Measurements from ENCODE around the gene RETREG3.

RETREG3 gene

GRCh38 chr17:42579794-42580551 lies 29.2 kb downstream of the RETREG3 start:
- Histone ChIP-seq H3K9me3 (ENCODE audit: control insufficient read depth, insufficient read depth, low read length) (no peaks in the 10 kb centered on the region), H3K4me3 (ENCODE audit: low read depth, low read length) (no peak overlapping the region), H3K27me3 (ENCODE audit: control insufficient read depth, insufficient read depth, low read length) (no peaks in the 10 kb centered on the region), H3K4me1 (ENCODE audit: control insufficient read depth, insufficient read depth, low read length) (peaks cover 2% of the 10 kb centered on the region), H3K9ac (ENCODE audit: low read depth, low read length) (no peak overlapping the region), H3K36me3 (ENCODE audit: control insufficient read depth, insufficient read depth, low read length) (peaks cover 36% of the 10 kb centered on the region)

GRCh38 chr17:42578282-42578869 lies 30.8 kb downstream of the RETREG3 start:
- Histone ChIP-seq H3K4me3 (ENCODE audit: low read depth, low read length) (peak overlapping the region; percentile 99), H3K27me3 (ENCODE audit: control insufficient read depth, insufficient read depth, low read length) (no peaks in the 10 kb centered on the region), H3K9ac (ENCODE audit: low read depth, low read length) (peak overlapping the region; percentile 98), H3K9me3 (ENCODE audit: control insufficient read depth, insufficient read depth, low read length) (no peaks in the 10 kb centered on the region), H3K36me3 (ENCODE audit: control insufficient read depth, insufficient read depth, low read length) (peaks cover 37% of the 10 kb centered on the region), H3K4me1 (ENCODE audit: control insufficient read depth, insufficient read depth, low read length) (peaks cover 2% of the 10 kb centered on the region)

- Histone ChIP-seq H3K4me3 (ENCODE audit: low read depth, low read length) (peak within 1 kb of the TSS; percentile 99), H3K9ac (ENCODE audit: low read depth, low read length) (peak within 1 kb of the TSS; percentile 98), H3K36me3 (ENCODE audit: control insufficient read depth, insufficient read depth, low read length) (peaks cover 39% of the 10 kb centered on the region), H3K4me1 (ENCODE audit: control insufficient read depth, insufficient read depth, low read length) (peaks cover 2% of the 10 kb centered on the region), H3K9me3 (ENCODE audit: control insufficient read depth, insufficient read depth, low read length) (no peaks in the 10 kb centered on the region), H3K27me3 (ENCODE audit: control insufficient read depth, insufficient read depth, low read length) (no peaks in the 10 kb centered on the region)
Measured at GRCh38 chr17:42577532-42578281, 31.5 kb downstream of the RETREG3 start, which contains the start of gene PSMC3IP. Gene PSMC3IP (minus strand): TSS chr17:42577729. CDS start chr17:42577686, 43 bp downstream.

- peak overlapping the region; percentile 93 for H3K9ac ChIP-seq (ENCODE audit: low read depth, low read length)
- no peaks in the 10 kb centered on the region for H3K27me3 ChIP-seq (ENCODE audit: control insufficient read depth, insufficient read depth, low read length)
- H3K4me1 ChIP-seq (ENCODE audit: control insufficient read depth, insufficient read depth, low read length), result peaks cover 2% of the 10 kb centered on the region
- H3K4me3 ChIP-seq (ENCODE audit: low read depth, low read length), result peak overlapping the region; percentile 99
- H3K36me3 ChIP-seq (ENCODE audit: control insufficient read depth, insufficient read depth, low read length), result peaks cover 33% of the 10 kb centered on the region
- no peaks in the 10 kb centered on the region for H3K9me3 ChIP-seq (ENCODE audit: control insufficient read depth, insufficient read depth, low read length)
Measured at GRCh38 chr17:42577140-42577531, 32.0 kb downstream of the RETREG3 start.

- peaks cover 2% of the 10 kb centered on the region for H3K4me1 ChIP-seq (ENCODE audit: control insufficient read depth, insufficient read depth, low read length)
- peaks cover 42% of the 10 kb centered on the region for H3K36me3 ChIP-seq (ENCODE audit: control insufficient read depth, insufficient read depth, low read length)
Measured at GRCh38 chr17:42574463-42574862, 34.7 kb downstream of the RETREG3 start.

GRCh38 chr17:42573095-42573494 lies 36.1 kb downstream of the RETREG3 start:
- H3K36me3 ChIP-seq (ENCODE audit: control insufficient read depth, insufficient read depth, low read length), result peaks cover 53% of the 10 kb centered on the region
- no peak overlapping the region for H3K4me3 ChIP-seq (ENCODE audit: low read depth, low read length)
- no peaks in the 10 kb centered on the region for H3K27me3 ChIP-seq (ENCODE audit: control insufficient read depth, insufficient read depth, low read length)
- no peaks in the 10 kb centered on the region for H3K9me3 ChIP-seq (ENCODE audit: control insufficient read depth, insufficient read depth, low read length)
- H3K4me1 ChIP-seq (ENCODE audit: control insufficient read depth, insufficient read depth, low read length), result no peaks in the 10 kb centered on the region
- no peak overlapping the region for H3K9ac ChIP-seq (ENCODE audit: low read depth, low read length)

More at GRCh38 chr17:42574463-42574862, 34.7 kb downstream of the RETREG3 start:
- Histone ChIP-seq H3K9ac (ENCODE audit: low read depth, low read length) (no peak overlapping the region), H3K9me3 (ENCODE audit: control insufficient read depth, insufficient read depth, low read length) (no peaks in the 10 kb centered on the region), H3K4me3 (ENCODE audit: low read depth, low read length) (no peak overlapping the region), H3K27me3 (ENCODE audit: control insufficient read depth, insufficient read depth, low read length) (no peaks in the 10 kb centered on the region)

GRCh38 chr17:42571435-42572225 lies 37.5 kb downstream of the RETREG3 start:
- H3K27me3 ChIP-seq (ENCODE audit: control insufficient read depth, insufficient read depth, low read length), result no peaks in the 10 kb centered on the region
- H3K4me3 ChIP-seq (ENCODE audit: low read depth, low read length), result no peak overlapping the region
- H3K36me3 ChIP-seq (ENCODE audit: control insufficient read depth, insufficient read depth, low read length), result peaks cover 51% of the 10 kb centered on the region
- H3K4me1 ChIP-seq (ENCODE audit: control insufficient read depth, insufficient read depth, low read length), result no peaks in the 10 kb centered on the region
- H3K9ac ChIP-seq (ENCODE audit: low read depth, low read length), result no peak overlapping the region
- H3K9me3 ChIP-seq (ENCODE audit: control insufficient read depth, insufficient read depth, low read length), result no peaks in the 10 kb centered on the region

GRCh38 chr17:42568341-42569111 lies 40.6 kb downstream of the RETREG3 start:
- Histone ChIP-seq H3K4me1 (ENCODE audit: control insufficient read depth, insufficient read depth, low read length) (peaks cover 4% of the 10 kb centered on the region), H3K9me3 (ENCODE audit: control insufficient read depth, insufficient read depth, low read length) (no peaks in the 10 kb centered on the region), H3K27me3 (ENCODE audit: control insufficient read depth, insufficient read depth, low read length) (no peaks in the 10 kb centered on the region), H3K9ac (ENCODE audit: low read depth, low read length) (no peak overlapping the region), H3K4me3 (ENCODE audit: low read depth, low read length) (no peak overlapping the region), H3K36me3 (ENCODE audit: control insufficient read depth, insufficient read depth, low read length) (peaks cover 57% of the 10 kb centered on the region)

- Histone ChIP-seq H3K36me3 (ENCODE audit: control insufficient read depth, insufficient read depth, low read length) (peaks cover 49% of the 10 kb centered on the region), H3K4me3 (ENCODE audit: low read depth, low read length) (peak within 1 kb of the TSS; percentile 86), H3K27me3 (ENCODE audit: control insufficient read depth, insufficient read depth, low read length) (no peaks in the 10 kb centered on the region), H3K9me3 (ENCODE audit: control insufficient read depth, insufficient read depth, low read length) (no peaks in the 10 kb centered on the region), H3K4me1 (ENCODE audit: control insufficient read depth, insufficient read depth, low read length) (peaks cover 10% of the 10 kb centered on the region), H3K9ac (ENCODE audit: low read depth, low read length) (peak within 1 kb of the TSS; percentile 79)
Measured at GRCh38 chr17:42566883-42567573, 42.1 kb downstream of the RETREG3 start, which contains the start of gene MLX. Gene MLX (plus strand): TSS chr17:42567100. CDS start chr17:42567125, 25 bp downstream.

- peaks cover 10% of the 10 kb centered on the region for H3K4me1 ChIP-seq (ENCODE audit: control insufficient read depth, insufficient read depth, low read length)
- no peaks in the 10 kb centered on the region for H3K27me3 ChIP-seq (ENCODE audit: control insufficient read depth, insufficient read depth, low read length)
- peak overlapping the region; percentile 86 for H3K4me3 ChIP-seq (ENCODE audit: low read depth, low read length)
- H3K9me3 ChIP-seq (ENCODE audit: control insufficient read depth, insufficient read depth, low read length), result no peaks in the 10 kb centered on the region
- H3K36me3 ChIP-seq (ENCODE audit: control insufficient read depth, insufficient read depth, low read length), result peaks cover 42% of the 10 kb centered on the region
- peak overlapping the region; percentile 3 for H3K9ac ChIP-seq (ENCODE audit: low read depth, low read length)
Measured at GRCh38 chr17:42566215-42566882, 42.8 kb downstream of the RETREG3 start.
